H1 (cell line): Measurements from ENCODE around the gene CTNNA3. TPM values are rescaled to one million over a fixed set of nuclear protein-coding genes. Genes with fewer than 3 reads are reported as not detected.

Experiments used
- CTCF ChIA-PET: fragments of 300-600 bp; sonication (Branson Sonifier 250); formaldehyde crosslinking; loops from one replicate; lab custom pipeline; 2021; ENCODE audit not compliant: partially characterized antibody; lab: Charles Lee
- POLR2A ChIA-PET: fragments of 300-600 bp; sonication (Branson Sonifier 250); formaldehyde crosslinking; loops from one replicate; lab custom pipeline; 2021; ENCODE audit warnings: inconsistent platforms; ENCODE audit not compliant: partially characterized antibody; lab: Charles Lee
- DNase-seq, 2 experiments: peaks; one replicate each; pipeline versions ENCODE4 v3.0.0 to v3.0.0-alpha.2; 2010 to 2022; ENCODE audit warnings: low spot score in 2 of 2, low read depth in 1 of 2, mixed read lengths in 1 of 2
- FAIRE-seq: peaks from 2 replicates; lab custom pipeline; 2011; peaks lifted over from hg19 to GRCh38; lab: Jason Lieb, UNC
- H2AFZ ChIP-seq: 2 replicates; pipeline ENCODE4 v1.8.1; 2012; ENCODE audit warnings: low read length, inconsistent platforms
- H2AK5ac ChIP-seq: 2 replicates; pipeline ENCODE4 v1.6.1; 2013; ENCODE audit warnings: low read depth, low read length
- H2BK120ac ChIP-seq: replicated peaks from 2 replicates; pipeline ENCODE3; 2013; ENCODE audit warnings: low read depth, low read length, inconsistent platforms
- H2BK12ac ChIP-seq: 2 replicates; pipeline ENCODE4 v1.6.1; 2013; ENCODE audit warnings: low read depth, low read length
- H2BK15ac ChIP-seq: 2 replicates; pipeline ENCODE4 v1.6.1; 2013; ENCODE audit warnings: low read length
- H2BK20ac ChIP-seq: 2 replicates; pipeline ENCODE4 v1.6.1; 2013; ENCODE audit warnings: low read length
- H2BK5ac ChIP-seq: 2 replicates; pipeline ENCODE4 v1.6.1; 2013; ENCODE audit warnings: low read depth, low read length
- H3K14ac ChIP-seq: 2 replicates; pipeline ENCODE4 v1.6.1; 2013; ENCODE audit warnings: inconsistent platforms; ENCODE audit not compliant: insufficient read length
- H3K18ac ChIP-seq: 2 replicates; pipeline ENCODE4 v1.6.1; 2013; ENCODE audit warnings: low read length; ENCODE audit errors: extremely low read depth
- H3K23ac ChIP-seq: 2 replicates; pipeline ENCODE4 v1.6.1; 2013; ENCODE audit warnings: inconsistent platforms; ENCODE audit not compliant: insufficient read length
- H3K23me2 ChIP-seq: 2 replicates; pipeline ENCODE4 v1.6.1; 2013; ENCODE audit warnings: low read depth, low read length
- H3K27ac ChIP-seq: 2 replicates; pipeline ENCODE4 v1.6.1; 2011; ENCODE audit warnings: low read depth, low read length, inconsistent platforms
- H3K27me3 ChIP-seq, 4 experiments: replicated peaks in 1 of 4; 1 replicate in 1 of 4; 2 replicates in 3 of 4; pipeline versions ENCODE4 v1.6.1 to v1.8.1; 2011 to 2013; ENCODE audit warnings: low read length in 3 of 4, mild to moderate bottlenecking in 3 of 4, inconsistent platforms in 2 of 4, mixed read lengths in 2 of 4, moderate library complexity in 1 of 4; ENCODE audit not compliant: control insufficient read depth in 3 of 4, insufficient read depth in 3 of 4; ENCODE audit errors: extremely low read depth in 1 of 4
- H3K36me3 ChIP-seq, 4 experiments: 2 replicates each; pipeline versions ENCODE4 v1.6.1 to v1.8.1; 2011 to 2013; ENCODE audit warnings: mild to moderate bottlenecking in 4 of 4, low read length in 3 of 4, moderate library complexity in 2 of 4, control low read depth in 1 of 4, inconsistent platforms in 1 of 4; ENCODE audit not compliant: insufficient read depth in 4 of 4, control insufficient read depth in 2 of 4
- H3K4ac ChIP-seq: replicated peaks from 2 replicates; pipeline ENCODE3; 2013; ENCODE audit warnings: low read length, low read depth, mixed read lengths, inconsistent platforms; ENCODE audit not compliant: insufficient read length
- H3K4me1 ChIP-seq, 4 experiments: replicated peaks in 1 of 4; 1 replicate in 1 of 4; 2 replicates in 3 of 4; pipeline versions ENCODE4 v1.6.1 to v1.8.1; 2011 to 2013; ENCODE audit warnings: low read length in 3 of 4, inconsistent platforms in 2 of 4, mixed read lengths in 1 of 4; ENCODE audit not compliant: insufficient read depth in 4 of 4, control insufficient read depth in 3 of 4
- H3K4me2 ChIP-seq, 2 experiments: 2 replicates each; pipeline versions ENCODE4 v1.6.1 to v1.8.1; 2011 to 2013; ENCODE audit warnings: low read depth in 2 of 2, low read length in 2 of 2, control low read depth in 1 of 2, inconsistent platforms in 1 of 2, mild to moderate bottlenecking in 1 of 2; ENCODE audit not compliant: insufficient read depth in 1 of 2
- H3K4me3 ChIP-seq, 4 experiments: fragments of 200-600, 300-600 bp in 1 of 4; sonication (generic), shearing (Covaris generic), sonication (Bioruptor Twin) in 1 of 4; 2 replicates each; pipeline versions ENCODE4 v1.5.1 to v1.8.1; 2011 to 2016; ENCODE audit warnings: low read length in 4 of 4, low read depth in 3 of 4, control low read depth in 2 of 4, inconsistent platforms in 2 of 4, mild to moderate bottlenecking in 2 of 4, mixed read lengths in 1 of 4, moderate library complexity in 1 of 4; ENCODE audit not compliant: insufficient read depth in 2 of 4; ENCODE audit errors: extremely low read depth in 1 of 4
- H3K56ac ChIP-seq: replicated peaks from 2 replicates; pipeline ENCODE3; 2013; ENCODE audit warnings: low read depth, mild to moderate bottlenecking, mixed read lengths, low read length, inconsistent platforms; ENCODE audit not compliant: insufficient read length
- H3K79me1 ChIP-seq: 2 replicates; pipeline ENCODE4 v1.6.1; 2013; ENCODE audit warnings: low read depth, low read length, control low read depth
- H3K79me2 ChIP-seq, 2 experiments: 2 replicates each; pipeline versions ENCODE4 v1.6.1 to v1.8.1; 2012 to 2013; ENCODE audit warnings: low read length in 2 of 2, mild to moderate bottlenecking in 2 of 2, inconsistent platforms in 1 of 2; ENCODE audit not compliant: insufficient read depth in 2 of 2, control insufficient read depth in 1 of 2
- H3K9ac ChIP-seq, 4 experiments: replicated peaks in 1 of 4; 1 replicate in 1 of 4; 2 replicates in 3 of 4; pipeline versions ENCODE4 v1.6.1 to v1.8.1; 2011 to 2013; ENCODE audit warnings: low read depth in 3 of 4, low read length in 3 of 4, control low read depth in 2 of 4, mild to moderate bottlenecking in 2 of 4, moderate library complexity in 2 of 4, inconsistent platforms in 1 of 4; ENCODE audit errors: extremely low read depth in 1 of 4
- H3K9me3 ChIP-seq, 2 experiments: 2 replicates each; pipeline versions ENCODE4 v1.6.1 to v1.8.1; 2012 to 2013; ENCODE audit warnings: mild to moderate bottlenecking in 2 of 2, moderate library complexity in 2 of 2, control low read depth in 1 of 2, inconsistent platforms in 1 of 2, low read depth in 1 of 2, low read length in 1 of 2, mixed read lengths in 1 of 2; ENCODE audit not compliant: insufficient read depth in 2 of 2
- H4K20me1 ChIP-seq, 2 experiments: replicated peaks in 1 of 2; 2 replicates each; pipeline versions ENCODE3 to v1.8.1; 2011 to 2013; ENCODE audit warnings: inconsistent platforms in 2 of 2, low read length in 2 of 2, mild to moderate bottlenecking in 1 of 2; ENCODE audit not compliant: insufficient read depth in 2 of 2, control insufficient read depth in 1 of 2
- H4K5ac ChIP-seq: 2 replicates; pipeline ENCODE4 v1.6.1; 2013; ENCODE audit warnings: low read length, low read depth, mixed read lengths, inconsistent platforms; ENCODE audit not compliant: insufficient read length
- H4K8ac ChIP-seq: 2 replicates; pipeline ENCODE4 v1.8.0; 2013; ENCODE audit warnings: mild to moderate bottlenecking, moderate library complexity, low read length, inconsistent platforms; ENCODE audit not compliant: insufficient read depth; ENCODE audit errors: extremely low read depth
- H4K91ac ChIP-seq: replicated peaks from 2 replicates; pipeline ENCODE3; 2013; ENCODE audit warnings: low read length, mixed read lengths, inconsistent platforms; ENCODE audit not compliant: insufficient read length
- CHD2 ChIP-seq: IDR thresholded peaks from 2 replicates; pipeline ENCODE4 v1.6.1; 2012; ENCODE audit warnings: low read length, improper control_type of control experiment
- KDM5A ChIP-seq: fragments of 200-600 bp; IDR thresholded peaks from 2 replicates; pipeline ENCODE4 v1.7.1; 2012; ENCODE audit warnings: mild to moderate bottlenecking, low read length, inconsistent platforms, mixed read lengths
- NRF1 ChIP-seq: IDR thresholded peaks from 2 replicates; pipeline ENCODE4 v1.6.1; 2011; ENCODE audit warnings: mild to moderate bottlenecking, low read depth, low read length, improper control_type of control experiment
- SRF ChIP-seq: IDR thresholded peaks from 2 replicates; pipeline ENCODE4 v1.6.1; 2011; ENCODE audit warnings: mild to moderate bottlenecking, low read depth, low read length, moderate library complexity
- TBP ChIP-seq: IDR thresholded peaks from 2 replicates; pipeline ENCODE4 v1.6.1; 2011; ENCODE audit warnings: low read depth, low read length, improper control_type of control experiment
- WGBS, 2 experiments: shearing (Covaris generic) in 1 of 2; methylation state at CpG; one replicate each; pipeline versions ENCODE4 v1.1.6 to v1.1.7; 2013 to 2015; ENCODE audit warnings: low lambda C conversion rate in 2 of 2, mixed read lengths in 2 of 2, inconsistent platforms in 1 of 2, low coverage in 1 of 2, missing lambda C conversion rate in 1 of 2; ENCODE audit not compliant: insufficient replicate concordance in 2 of 2, insufficient coverage in 1 of 2, insufficient read length in 1 of 2; ENCODE audit errors: extremely low coverage in 1 of 2, missing lambda C conversion rate in 1 of 2; 5-methylcytosine and 5-hydroxymethylcytosine counted together
- polyA plus RNA-seq, 7 experiments: library from polyadenylated mRNA; depleted of rRNA in 3 of 7; stranded (reverse) in 5 of 7; unstranded in 2 of 7; fragments of >200 nt in 5 of 7; fragments of 200-250 nt in 2 of 7; gene quantifications; 1 replicate in 5 of 7; 2 replicates in 1 of 7; 4 replicates in 1 of 7; pipeline versions ENCODE4 v1.2.1 to v1.2.3, GENCODE V29; 2011 to 2013; ENCODE audit warnings: missing spikeins in 2 of 7, mixed read lengths in 2 of 7
- total RNA-seq: library from RNA; stranded (reverse); fragmentation: NEBNext Ultra II Directional; extraction: Animal tissue kit (Norgen Biotek cat#: 25700); gene quantifications from 2 replicates; pipeline ENCODE4 v1.2.1, GENCODE V29; 2021

The CTNNA3 gene
- total and polyA plus RNA-seq, 2 of the 8 experiments (the other 6 are each of a cell fraction or from before 2014, with no cell fraction given), result 1.3 to 1.5 TPM

- no peak overlapping the region for H3K27ac ChIP-seq
- no peaks in the 10 kb centered on the region for H3K36me3 ChIP-seq
- H3K4me1 ChIP-seq, result no peaks in the 10 kb centered on the region
- no peak overlapping the region for H2AK5ac ChIP-seq
- H4K5ac ChIP-seq, result no peak overlapping the region
- H4K8ac ChIP-seq, result no peak overlapping the region
- WGBS, 2 experiments, result 95% methylated on average over 2 of the region's 2 CpGs; no CpG with 5 or more reads in 1 of the 2 experiments
- H2BK15ac ChIP-seq, result no peak overlapping the region
- no peak overlapping the region for H3K56ac ChIP-seq
- no peaks in the 10 kb centered on the region for H4K20me1 ChIP-seq
- H3K4ac ChIP-seq, result no peak overlapping the region
- FAIRE-seq (no peak), DNase-seq (no peak)
- H3K79me1 ChIP-seq, result no peaks in the 10 kb centered on the region
- H2BK5ac ChIP-seq, result no peak overlapping the region
- H2BK120ac ChIP-seq, result no peak overlapping the region
- no peak overlapping the region for H3K14ac ChIP-seq
- H3K18ac ChIP-seq, result no peak overlapping the region
- H3K79me2 ChIP-seq, result no peaks in the 10 kb centered on the region
- H4K91ac ChIP-seq, result no peak overlapping the region
- no peak overlapping the region for H3K4me3 ChIP-seq
- H3K23me2 ChIP-seq, result no peaks in the 10 kb centered on the region
- no peak overlapping the region for H3K23ac ChIP-seq
- H2BK20ac ChIP-seq, result no peak overlapping the region
- H2BK12ac ChIP-seq, result no peak overlapping the region
- CTCF ChIA-PET, result no interaction called here
- H3K9me3 ChIP-seq, result no peaks in the 10 kb centered on the region
- no peak overlapping the region for H3K4me2 ChIP-seq
- no peak overlapping the region for H3K9ac ChIP-seq
- H3K27me3 ChIP-seq, result no peaks in the 10 kb centered on the region
- POLR2A ChIA-PET, result no interaction called here
- H2AFZ ChIP-seq, result no peak overlapping the region
- no peak for TF ChIP-seq TBP
- no peak for TF ChIP-seq SRF
- TF ChIP-seq KDM5A, result no peak
- TF ChIP-seq CHD2, result no peak
- TF ChIP-seq NRF1, result no peak
Observed at GRCh38 chr10:67004690-67005089, 691.3 kb downstream of the CTNNA3 start.
